ENCODE results near the gene PSME3IP1. TPM values are rescaled to one million over a fixed set of nuclear protein-coding genes. Genes with fewer than 3 reads are reported as not detected.

PSME3IP1 gene
- total and polyA plus RNA-seq, 4 donors: 34.9 to 90.8 (median 72.7) TPM

- Histone ChIP-seq H3K9me3 (ENCODE audit: control insufficient read depth, low read length) (no peaks in the 10 kb centered on the region), H3K27ac (ENCODE audit: low read depth in 1 of 2, low read length in 2 of 2) (no peak overlapping the region), H3K36me3 (ENCODE audit: control insufficient read depth in 1 of 2, insufficient read depth in 2 of 2, low read length in 1 of 2) (no peaks in the 10 kb centered on the region), H3K27me3 (ENCODE audit: control insufficient read depth in 1 of 2, insufficient read depth in 2 of 2, low read length in 1 of 2) (no peaks in the 10 kb centered on the region), H3K4me3 (ENCODE audit: low read length in 2 of 2) (no peak overlapping the region), H3K4me1 (ENCODE audit: control insufficient read depth in 1 of 2, insufficient read depth in 2 of 2, low read length in 2 of 2) (peaks cover 0 to 3% of the 10 kb centered on the region in 2 donors)
- ATAC-seq (ENCODE audit: low FRiP score) (no peak), DNase-seq (no peak)
- intact Hi-C loops (cut with DNase I): no loop called here
- WGBS, 2 donors: 96% methylated on average over 4 of the region's 4 CpGs
These were observed 1.7 kb downstream of the PSME3IP1 start for GRCh38 chr16:57184113-57184512.

- ATAC-seq (ENCODE audit: low FRiP score): no peak
- Histone ChIP-seq H3K4me1 (ENCODE audit: control insufficient read depth in 1 of 2, insufficient read depth in 2 of 2, low read length in 2 of 2) (peaks cover 0 to 6% of the 10 kb centered on the region in 2 donors), H3K36me3 (ENCODE audit: control insufficient read depth in 1 of 2, insufficient read depth in 2 of 2, low read length in 1 of 2) (no peaks in the 10 kb centered on the region), H3K27me3 (ENCODE audit: control insufficient read depth in 1 of 2, insufficient read depth in 2 of 2, low read length in 1 of 2) (no peaks in the 10 kb centered on the region), H3K27ac (ENCODE audit: low read depth in 1 of 2, low read length in 2 of 2) (no peak overlapping the region), H3K9me3 (ENCODE audit: control insufficient read depth, low read length) (no peaks in the 10 kb centered on the region), H3K4me3 (ENCODE audit: low read length in 2 of 2) (no peak overlapping the region)
- 8 to 11% methylated on average over 3 of the region's 3 CpGs for WGBS, 2 donors
- intact Hi-C loops (cut with DNase I): no loop called here
- DNase-seq: no peak
These were observed 6.5 kb downstream of the PSME3IP1 start for GRCh38 chr16:57179215-57179828.

- no peaks in the 10 kb centered on the region for H3K27me3 ChIP-seq (ENCODE audit: control insufficient read depth in 1 of 2, insufficient read depth in 2 of 2, low read length in 1 of 2)
- H3K4me3 ChIP-seq (ENCODE audit: low read length in 2 of 2): no peak overlapping the region
- H3K27ac ChIP-seq (ENCODE audit: low read depth in 1 of 2, low read length in 2 of 2): no peak overlapping the region
- 52 to 53% methylated on average over 4 of the region's 4 CpGs for WGBS, 2 donors
- H3K9me3 ChIP-seq (ENCODE audit: control insufficient read depth, low read length): no peaks in the 10 kb centered on the region
- intact Hi-C loops (cut with DNase I): no loop called here
- ATAC-seq (ENCODE audit: low FRiP score) (no peak), DNase-seq (no peak)
- H3K36me3 ChIP-seq (ENCODE audit: control insufficient read depth in 1 of 2, insufficient read depth in 2 of 2, low read length in 1 of 2): no peaks in the 10 kb centered on the region
- peaks cover 0 to 6% of the 10 kb centered on the region in 2 donors for H3K4me1 ChIP-seq (ENCODE audit: control insufficient read depth in 1 of 2, insufficient read depth in 2 of 2, low read length in 2 of 2)
These were observed 7.0 kb downstream of the PSME3IP1 start for GRCh38 chr16:57178793-57179212.

GRCh38 chr16:57178196-57178595 lies 7.6 kb downstream of the PSME3IP1 start:
- H3K27ac ChIP-seq (ENCODE audit: low read depth in 1 of 2, low read length in 2 of 2): no peak overlapping the region
- WGBS, 2 donors: 37 to 44% methylated on average over 3 of the region's 3 CpGs
- DNase-seq (no peak), ATAC-seq (ENCODE audit: low FRiP score) (no peak)
- H3K27me3 ChIP-seq (ENCODE audit: control insufficient read depth in 1 of 2, insufficient read depth in 2 of 2, low read length in 1 of 2): no peaks in the 10 kb centered on the region
- H3K4me1 ChIP-seq (ENCODE audit: control insufficient read depth in 1 of 2, insufficient read depth in 2 of 2, low read length in 2 of 2): peaks cover 0 to 6% of the 10 kb centered on the region in 2 donors
- no peak overlapping the region for H3K4me3 ChIP-seq (ENCODE audit: low read length in 2 of 2)
- H3K36me3 ChIP-seq (ENCODE audit: control insufficient read depth in 1 of 2, insufficient read depth in 2 of 2, low read length in 1 of 2): peaks cover 0 to under 1% of the 10 kb centered on the region in 2 donors
- intact Hi-C loops (cut with DNase I): no loop called here
- no peaks in the 10 kb centered on the region for H3K9me3 ChIP-seq (ENCODE audit: control insufficient read depth, low read length)

GRCh38 chr16:57175896-57176295 lies 9.9 kb downstream of the PSME3IP1 start:
- intact Hi-C loops (cut with DNase I): no loop called here
- DNase-seq (no peak), ATAC-seq (ENCODE audit: low FRiP score) (no peak)
- Histone ChIP-seq H3K27me3 (ENCODE audit: control insufficient read depth in 1 of 2, insufficient read depth in 2 of 2, low read length in 1 of 2) (no peaks in the 10 kb centered on the region), H3K9me3 (ENCODE audit: control insufficient read depth, low read length) (no peaks in the 10 kb centered on the region), H3K27ac (ENCODE audit: low read depth in 1 of 2, low read length in 2 of 2) (no peak overlapping the region), H3K4me1 (ENCODE audit: control insufficient read depth in 1 of 2, insufficient read depth in 2 of 2, low read length in 2 of 2) (peaks cover 0 to 6% of the 10 kb centered on the region in 2 donors), H3K4me3 (ENCODE audit: low read length in 2 of 2) (no peak overlapping the region), H3K36me3 (ENCODE audit: control insufficient read depth in 1 of 2, insufficient read depth in 2 of 2, low read length in 1 of 2) (peaks cover 0 to 10% of the 10 kb centered on the region in 2 donors)
- WGBS, 2 donors: 15 to 16% methylated on average over 5 of the region's 5 CpGs

GRCh38 chr16:57172721-57173290 lies 13.0 kb downstream of the PSME3IP1 start:
- H3K4me1 ChIP-seq (ENCODE audit: control insufficient read depth in 1 of 2, insufficient read depth in 2 of 2, low read length in 2 of 2): peaks cover 0 to 6% of the 10 kb centered on the region in 2 donors
- H3K9me3 ChIP-seq (ENCODE audit: control insufficient read depth, low read length): no peaks in the 10 kb centered on the region
- WGBS, 2 donors: 84 to 87% methylated on average over 5 of the region's 5 CpGs
- H3K36me3 ChIP-seq (ENCODE audit: control insufficient read depth in 1 of 2, insufficient read depth in 2 of 2, low read length in 1 of 2): peaks cover 0 to 10% of the 10 kb centered on the region in 2 donors
- DNase-seq: no peak
- H3K27ac ChIP-seq (ENCODE audit: low read depth in 1 of 2, low read length in 2 of 2): no peak overlapping the region
- intact Hi-C loops (cut with DNase I): no loop called here
- ATAC-seq (ENCODE audit: low FRiP score): no peak
- H3K4me3 ChIP-seq (ENCODE audit: low read length in 2 of 2): no peak overlapping the region
- H3K27me3 ChIP-seq (ENCODE audit: control insufficient read depth in 1 of 2, insufficient read depth in 2 of 2, low read length in 1 of 2): no peaks in the 10 kb centered on the region

- Histone ChIP-seq H3K27ac (ENCODE audit: low read depth in 1 of 2, low read length in 2 of 2) (no peak overlapping the region), H3K9me3 (ENCODE audit: control insufficient read depth, low read length) (no peaks in the 10 kb centered on the region), H3K4me3 (ENCODE audit: low read length in 2 of 2) (no peak overlapping the region), H3K36me3 (ENCODE audit: control insufficient read depth in 1 of 2, insufficient read depth in 2 of 2, low read length in 1 of 2) (peaks cover 10 to 16% of the 10 kb centered on the region in 2 donors), H3K27me3 (ENCODE audit: control insufficient read depth in 1 of 2, insufficient read depth in 2 of 2, low read length in 1 of 2) (no peaks in the 10 kb centered on the region), H3K4me1 (ENCODE audit: control insufficient read depth in 1 of 2, insufficient read depth in 2 of 2, low read length in 2 of 2) (no peaks in the 10 kb centered on the region)
- intact Hi-C loops (cut with DNase I): loop anchor here (5.0 kb wide), 2 partner anchors 87 to 302 kb away; partner anchors contain the start of gene SLC12A3 (in 1 of the 2)
- DNase-seq: no peak
- no peak for ATAC-seq (ENCODE audit: low FRiP score)
These were observed 16.5 kb downstream of the PSME3IP1 start for GRCh38 chr16:57169327-57169726.

GRCh38 chr16:57167953-57168352 lies 17.9 kb downstream of the PSME3IP1 start:
- H3K4me3 ChIP-seq (ENCODE audit: low read length in 2 of 2): no peak overlapping the region
- intact Hi-C loops (cut with DNase I): loop anchor here (1.0 to 5.0 kb wide), 3 partner anchors 84 to 301 kb away; partner anchors contain the start of gene SLC12A3 (in 1 of the 2)
- H3K9me3 ChIP-seq (ENCODE audit: control insufficient read depth, low read length): no peaks in the 10 kb centered on the region
- 6 to 12% methylated on average over 4 of the region's 4 CpGs for WGBS, 2 donors
- H3K36me3 ChIP-seq (ENCODE audit: control insufficient read depth in 1 of 2, insufficient read depth in 2 of 2, low read length in 1 of 2): peaks cover 10 to 15% of the 10 kb centered on the region in 2 donors
- no peaks in the 10 kb centered on the region for H3K27me3 ChIP-seq (ENCODE audit: control insufficient read depth in 1 of 2, insufficient read depth in 2 of 2, low read length in 1 of 2)
- no peaks in the 10 kb centered on the region for H3K4me1 ChIP-seq (ENCODE audit: control insufficient read depth in 1 of 2, insufficient read depth in 2 of 2, low read length in 2 of 2)
- H3K27ac ChIP-seq (ENCODE audit: low read depth in 1 of 2, low read length in 2 of 2): no peak overlapping the region
- ATAC-seq (ENCODE audit: low FRiP score): peak; percentile 76
- DNase-seq: no peak

- intact Hi-C loops (cut with DNase I): loop anchor here (1.0 to 5.0 kb wide), 3 partner anchors 83 to 300 kb away; partner anchors contain the start of gene SLC12A3 (in 1 of the 2)
- Histone ChIP-seq H3K27ac (ENCODE audit: low read depth in 1 of 2, low read length in 2 of 2) (no peak overlapping the region), H3K36me3 (ENCODE audit: control insufficient read depth in 1 of 2, insufficient read depth in 2 of 2, low read length in 1 of 2) (peaks cover 10 to 12% of the 10 kb centered on the region in 2 donors), H3K27me3 (ENCODE audit: control insufficient read depth in 1 of 2, insufficient read depth in 2 of 2, low read length in 1 of 2) (no peaks in the 10 kb centered on the region), H3K9me3 (ENCODE audit: control insufficient read depth, low read length) (no peaks in the 10 kb centered on the region), H3K4me3 (ENCODE audit: low read length in 2 of 2) (no peak overlapping the region), H3K4me1 (ENCODE audit: control insufficient read depth in 1 of 2, insufficient read depth in 2 of 2, low read length in 2 of 2) (no peaks in the 10 kb centered on the region)
- no peak for ATAC-seq (ENCODE audit: low FRiP score)
- DNase-seq: no peak
- 40 to 46% methylated on average over 3 of the region's 3 CpGs for WGBS, 2 donors
These were observed 18.3 kb downstream of the PSME3IP1 start for GRCh38 chr16:57167538-57167937.

Data from aorta (tissue), 5 donors.